GM19468 (cell line): Measurements from ENCODE around the gene FTO.

Experiments used
- ATAC-seq: cut with Tn5 transposase; IDR thresholded peaks from one replicate; pipeline ENCODE4 v1.9.1; 2021; ENCODE audit warnings: mild to moderate bottlenecking, moderate library complexity, moderate number of reproducible peaks; ENCODE audit not compliant: unreplicated experiment; ENCODE audit errors: extremely low read depth

The FTO gene

DNA sequence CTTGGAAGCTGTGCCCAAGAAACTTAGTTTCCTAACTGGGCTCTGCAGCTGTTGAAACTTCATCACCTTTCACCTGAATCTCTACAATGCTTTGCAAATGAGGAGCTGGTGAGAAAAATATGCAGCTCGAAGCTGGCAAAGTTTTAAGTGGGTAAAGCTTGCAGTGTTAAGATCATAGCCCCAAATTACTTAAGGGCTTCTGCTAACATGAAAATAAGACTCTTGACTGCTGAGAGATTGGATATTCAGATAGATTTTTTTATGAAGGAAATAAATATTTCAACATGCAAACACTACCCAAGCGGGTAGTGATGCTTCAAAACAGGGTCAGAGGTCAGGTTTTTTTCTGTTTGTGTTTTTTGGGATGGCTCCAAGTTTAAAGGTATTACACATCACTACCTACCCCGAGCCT, 278.7 kb downstream of the FTO start:
- ATAC-seq, result no peak

DNA sequence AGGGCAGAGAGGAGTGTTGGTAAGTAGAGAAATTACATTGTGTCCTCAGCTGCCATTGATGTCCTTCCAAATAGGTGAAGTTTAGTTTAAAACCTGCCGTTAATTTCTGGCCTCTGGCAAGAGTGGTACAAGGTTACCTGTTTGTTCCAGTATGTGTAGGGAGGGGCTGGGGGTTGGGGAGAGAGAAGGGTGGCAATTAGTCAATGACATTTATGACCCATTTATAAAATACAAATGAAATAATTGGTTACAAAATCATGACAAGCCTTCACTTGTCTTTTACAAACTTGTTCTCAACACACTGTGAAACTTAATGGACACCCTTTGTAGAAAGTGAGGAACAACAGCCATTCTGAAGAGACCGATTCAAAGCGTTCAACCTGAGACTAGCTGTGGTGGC, 281.0 kb downstream of the FTO start:
- ATAC-seq, result no peak

DNA sequence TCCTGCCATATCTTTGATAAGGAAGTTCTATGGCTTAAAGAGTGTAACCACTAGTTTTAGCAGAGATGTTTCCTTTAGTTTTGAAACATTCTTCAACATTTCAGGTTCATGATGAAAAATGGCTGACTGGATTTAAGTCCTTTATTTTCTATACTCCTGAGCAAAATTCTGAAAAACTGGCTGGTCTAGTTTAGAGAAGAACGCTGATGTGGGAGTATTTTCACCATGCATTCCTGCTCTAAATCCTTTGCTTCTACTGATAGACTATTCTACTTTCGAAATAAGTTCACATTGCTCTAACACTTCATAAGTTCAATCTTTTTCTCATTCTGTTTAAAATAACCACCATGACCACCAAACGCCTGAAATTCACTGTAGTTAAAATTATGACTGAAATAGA, 281.9 kb downstream of the FTO start:
- no peak for ATAC-seq

GRCh38 chr16:53986793-53987192, 282.8 kb downstream of the FTO start:
- ATAC-seq, result no peak

DNA sequence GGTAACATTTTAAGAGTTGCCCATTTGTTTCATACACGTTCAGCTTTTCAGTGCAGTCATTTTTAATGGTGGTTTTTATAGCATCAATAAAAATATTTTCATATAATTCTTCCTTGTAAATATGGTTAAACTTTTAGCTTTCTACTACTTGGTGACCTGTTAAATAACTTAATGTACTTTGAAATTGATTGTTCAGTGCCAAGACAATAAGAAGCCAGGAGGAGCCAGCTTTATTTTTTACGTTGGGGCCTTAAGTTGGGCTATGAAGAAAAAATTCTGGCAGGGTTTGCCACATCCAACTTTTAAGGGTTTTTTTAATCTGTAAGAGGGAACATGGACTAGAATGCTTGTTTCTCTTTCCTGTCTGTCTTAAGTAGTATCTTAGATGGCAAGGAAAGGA, 284.2 kb downstream of the FTO start:
- no peak for ATAC-seq

GRCh38 chr16:53989597-53989996, 285.6 kb downstream of the FTO start:
- ATAC-seq, result no peak

GRCh38 chr16:53991754-53992378, 287.9 kb downstream of the FTO start:
- ATAC-seq, result no peak

DNA sequence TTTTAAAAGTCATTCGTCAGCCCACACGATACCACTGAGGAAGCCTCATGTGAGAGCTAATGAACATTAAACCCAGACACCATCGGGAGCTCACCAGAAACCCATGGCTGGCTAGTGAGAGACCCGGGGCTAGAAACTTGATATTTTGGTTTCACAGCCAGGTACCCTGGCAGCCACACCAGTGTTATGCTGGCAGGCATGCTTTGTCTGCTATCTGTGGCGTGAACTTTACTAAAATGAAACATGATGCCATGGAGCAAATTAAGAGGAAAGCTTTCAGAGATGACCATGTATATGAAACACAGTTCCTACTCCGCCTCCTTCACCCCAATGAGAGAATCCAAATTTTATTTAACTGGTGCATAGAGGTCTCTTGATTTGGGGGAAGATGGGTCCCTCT, 291.4 kb downstream of the FTO start:
- no peak for ATAC-seq

GRCh38 chr16:53996961-53997360, 293.0 kb downstream of the FTO start:
- no peak for ATAC-seq

GRCh38 chr16:53998024-53998810, 294.3 kb downstream of the FTO start:
- ATAC-seq, result no peak

DNA sequence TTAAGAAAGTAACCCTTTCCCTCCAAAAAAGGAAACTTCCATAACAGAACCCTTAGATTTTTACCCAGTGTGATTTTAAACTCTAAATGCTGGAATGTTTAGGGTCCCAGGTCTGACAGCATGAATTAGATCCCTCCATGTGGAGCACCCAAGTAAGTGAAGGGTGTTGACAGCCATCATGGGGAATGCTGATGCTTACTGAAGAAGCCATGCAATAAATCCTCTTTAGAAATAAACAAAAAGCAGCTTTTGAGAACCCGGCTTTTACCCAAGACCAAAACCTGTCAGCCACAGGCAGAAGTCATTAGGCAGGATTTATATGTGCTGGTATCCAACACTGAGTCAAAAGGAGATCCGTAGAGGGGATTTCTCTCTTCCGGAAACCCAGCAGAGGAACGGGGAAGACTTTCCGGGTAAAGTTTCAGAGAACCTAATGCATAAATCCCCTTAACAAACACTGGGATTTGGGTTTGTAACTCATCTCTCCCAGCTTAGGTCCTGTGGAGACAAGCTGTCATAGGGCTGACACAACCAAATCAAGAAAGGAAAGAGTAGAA, 295.1 kb downstream of the FTO start:
- no peak for ATAC-seq

GRCh38 chr16:53999841-54000240, 295.9 kb downstream of the FTO start:
- ATAC-seq, result no peak

GRCh38 chr16:54000361-54000760, 296.4 kb downstream of the FTO start:
- ATAC-seq, result no peak

DNA sequence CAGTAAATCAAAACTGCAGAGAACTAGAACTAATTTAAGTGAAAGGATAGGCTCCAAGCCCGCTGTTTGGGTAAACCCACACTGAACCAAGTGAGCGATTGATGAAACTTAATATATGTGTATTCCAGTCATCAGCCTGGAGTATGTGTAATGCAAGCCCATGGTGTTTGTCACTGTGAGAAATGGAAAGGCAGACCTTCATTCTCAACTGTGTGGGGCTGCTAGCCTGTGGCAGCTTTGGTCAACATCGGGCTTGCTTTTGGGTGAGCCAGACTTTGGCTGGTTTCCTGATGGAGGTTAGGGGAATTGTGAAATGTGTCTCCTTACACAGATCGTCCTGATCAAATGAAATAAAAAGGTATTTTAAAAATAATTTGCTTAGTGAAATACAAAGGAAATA, 302.7 kb downstream of the FTO start:
- ATAC-seq, result no peak

- ATAC-seq, result no peak
Measured at GRCh38 chr16:54007504-54007903, 303.5 kb downstream of the FTO start.

GRCh38 chr16:54009464-54010176, 305.7 kb downstream of the FTO start:
- ATAC-seq, result no peak

DNA sequence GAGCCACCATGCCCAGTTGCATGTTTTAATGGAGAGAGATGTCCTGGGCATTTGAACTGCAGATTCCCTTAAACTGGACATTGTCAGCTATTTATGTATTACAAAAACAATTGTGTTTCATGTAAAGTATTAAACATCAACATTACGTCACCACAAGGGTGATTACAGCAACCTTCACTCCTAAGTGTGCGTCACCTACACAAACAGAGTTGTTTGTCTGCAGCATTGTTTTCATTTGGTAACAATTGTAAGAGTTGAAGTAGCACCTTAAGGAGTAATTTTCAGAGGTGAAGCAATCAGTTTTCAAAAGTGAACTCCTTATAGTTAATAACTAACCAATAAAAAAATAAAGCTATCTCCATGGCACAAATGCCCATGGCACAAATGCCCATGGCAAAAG, 311.2 kb downstream of the FTO start:
- ATAC-seq, result no peak

- ATAC-seq, result no peak
Measured at GRCh38 chr16:54022362-54022761, 318.4 kb downstream of the FTO start.

GRCh38 chr16:54026456-54026855, 322.5 kb downstream of the FTO start:
- ATAC-seq, result no peak

DNA sequence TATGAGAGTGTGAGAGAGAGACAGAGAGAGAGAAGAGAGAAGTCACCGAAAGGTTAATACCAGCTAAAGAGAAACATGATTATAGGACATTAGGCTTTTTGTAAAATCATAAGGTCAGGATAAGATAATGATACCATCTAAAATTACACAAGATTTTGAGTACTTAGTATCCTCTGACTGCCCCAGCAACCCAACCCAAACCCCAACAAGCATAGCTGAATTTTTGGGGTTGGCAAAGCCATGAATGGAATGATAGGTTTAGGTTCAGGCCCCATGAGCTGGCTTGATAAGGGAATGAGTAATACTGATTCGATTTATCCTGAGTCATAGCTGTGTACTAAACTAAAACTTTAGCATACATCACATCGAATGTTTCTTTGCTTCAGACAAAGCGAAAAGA, 323.1 kb downstream of the FTO start:
- no peak for ATAC-seq

DNA sequence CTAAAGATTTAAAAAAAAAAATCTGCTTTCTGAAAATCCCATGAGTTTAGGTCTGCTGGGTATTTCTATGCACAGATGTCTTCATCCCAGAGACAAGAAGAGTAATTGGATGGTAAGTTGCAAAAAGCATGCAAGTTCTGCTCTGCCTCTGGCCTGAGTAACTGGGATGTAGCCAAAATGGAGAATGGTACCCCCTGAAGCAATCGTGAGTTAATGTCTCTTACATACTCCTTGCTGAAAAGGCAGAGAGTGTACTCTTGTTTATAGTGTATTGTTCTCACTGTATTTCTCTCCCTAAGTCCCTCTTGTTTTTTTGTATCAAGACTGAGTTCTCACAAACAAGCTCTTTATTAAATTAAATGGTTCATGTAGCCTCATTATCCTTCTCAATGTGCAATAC, 323.6 kb downstream of the FTO start:
- no peak for ATAC-seq
